ENCODE results near the gene SPACA6.

DNA sequence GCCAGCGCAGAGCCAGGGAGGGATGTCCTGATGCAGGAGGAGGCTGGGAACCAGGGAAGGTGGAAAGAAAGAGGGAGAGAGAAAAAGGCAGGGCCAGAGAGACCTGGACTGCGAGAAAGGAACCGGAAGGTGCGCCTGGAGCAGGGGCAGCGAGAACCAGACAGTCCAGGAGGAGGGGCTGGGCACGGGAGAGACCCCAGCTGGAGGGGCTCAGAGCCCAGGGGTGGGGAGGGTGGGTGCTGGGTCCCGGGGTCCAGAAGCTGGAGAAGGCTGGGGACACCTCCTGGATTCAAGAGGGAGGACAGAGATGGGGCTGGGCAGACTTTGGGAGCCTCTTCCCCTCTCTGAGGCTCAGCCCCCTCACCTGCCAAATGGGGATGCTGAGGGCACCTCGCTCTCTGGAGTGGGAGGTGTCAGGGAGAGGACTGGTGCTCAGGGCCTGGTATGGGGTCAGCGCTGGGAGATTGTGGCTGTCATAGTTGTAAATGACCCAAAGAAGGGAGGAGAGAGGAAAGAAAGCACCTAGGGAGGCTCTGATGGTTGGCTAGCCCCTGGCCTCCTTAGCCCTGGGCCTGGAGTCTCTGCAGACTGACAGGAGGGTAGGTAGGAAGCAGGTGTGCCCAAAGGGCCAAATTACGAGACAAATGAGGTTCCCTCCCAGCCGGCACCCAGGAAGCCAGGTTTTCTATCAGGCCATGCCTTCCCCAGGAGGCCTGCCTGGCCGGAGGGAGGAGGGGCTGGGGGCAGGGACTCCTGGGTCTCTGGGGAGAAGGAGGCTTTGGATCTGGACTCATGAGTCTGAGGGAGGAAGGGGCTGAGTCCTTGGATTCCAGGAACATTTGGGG, 1.3 kb upstream of the SPACA6 start:
- TF ChIP-seq, protein P1, sequence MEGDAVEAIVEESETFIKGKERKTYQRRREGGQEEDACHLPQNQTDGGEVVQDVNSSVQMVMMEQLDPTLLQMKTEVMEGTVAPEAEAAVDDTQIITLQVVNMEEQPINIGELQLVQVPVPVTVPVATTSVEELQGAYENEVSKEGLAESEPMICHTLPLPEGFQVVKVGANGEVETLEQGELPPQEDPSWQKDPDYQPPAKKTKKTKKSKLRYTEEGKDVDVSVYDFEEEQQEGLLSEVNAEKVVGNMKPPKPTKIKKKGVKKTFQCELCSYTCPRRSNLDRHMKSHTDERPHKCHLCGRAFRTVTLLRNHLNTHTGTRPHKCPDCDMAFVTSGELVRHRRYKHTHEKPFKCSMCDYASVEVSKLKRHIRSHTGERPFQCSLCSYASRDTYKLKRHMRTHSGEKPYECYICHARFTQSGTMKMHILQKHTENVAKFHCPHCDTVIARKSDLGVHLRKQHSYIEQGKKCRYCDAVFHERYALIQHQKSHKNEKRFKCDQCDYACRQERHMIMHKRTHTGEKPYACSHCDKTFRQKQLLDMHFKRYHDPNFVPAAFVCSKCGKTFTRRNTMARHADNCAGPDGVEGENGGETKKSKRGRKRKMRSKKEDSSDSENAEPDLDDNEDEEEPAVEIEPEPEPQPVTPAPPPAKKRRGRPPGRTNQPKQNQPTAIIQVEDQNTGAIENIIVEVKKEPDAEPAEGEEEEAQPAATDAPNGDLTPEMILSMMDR (conservative IDR thresholded peaks at IDR 0.05 in 1 of 2, IDR thresholded peaks at IDR 0.05 in 1 of 2; ENCODE audit: low read depth in 1 of 2, low read length in 2 of 2) = no peak
- TF ChIP-seq EZH2 (IDR thresholded peaks at IDR 0.05; ENCODE audit: low read length, missing control alignments) = no peak

Data from fibroblast of lung (primary cell).